ENCODE measurements around the gene SIX5. TPM values are rescaled to one million over a fixed set of nuclear protein-coding genes. Genes with fewer than 3 reads are reported as not detected.

Gene SIX5
- total RNA-seq, 1 experiment from 2014 or later: 26.0 TPM

DNA sequence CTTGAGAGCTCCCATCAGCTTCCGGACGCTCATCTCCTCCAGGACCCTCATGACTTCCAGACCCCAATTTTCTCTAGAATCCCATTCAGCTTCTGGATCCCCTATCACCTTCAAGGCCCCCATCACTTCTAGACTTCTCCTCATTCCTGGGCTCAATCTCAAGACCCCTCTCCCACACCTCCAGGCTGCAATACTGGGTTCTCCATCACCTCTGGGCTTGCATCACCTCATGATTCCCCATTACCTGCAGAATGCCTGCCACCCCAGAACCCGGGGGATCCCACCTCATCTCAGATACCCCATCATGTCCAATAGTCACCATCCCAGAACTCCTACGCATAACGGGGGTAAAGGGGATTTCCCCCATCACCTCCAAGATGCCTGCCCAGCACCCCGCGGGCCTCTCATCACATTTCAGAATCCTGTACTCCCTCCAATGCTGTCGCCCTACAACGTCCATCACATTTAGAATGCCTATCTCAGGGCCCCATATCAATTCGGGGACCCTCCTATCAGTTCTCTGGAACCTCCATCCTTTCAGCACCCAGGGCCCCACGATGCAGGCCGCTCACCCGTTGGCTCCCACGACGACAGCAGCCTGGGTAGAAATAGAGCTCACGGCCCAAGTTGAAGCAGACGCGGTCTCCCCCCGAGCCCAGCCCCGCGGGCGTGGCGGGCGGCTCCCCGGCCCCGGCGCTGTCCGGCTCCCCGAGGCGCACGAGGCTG lies 22.9 kb upstream of the SIX5 start:
- POLR2A ChIA-PET: interaction anchor here (1.2 kb wide), 1 partner anchor 9 kb away, joined by 6 read pairs; the partner anchor contains the start of gene DMPK

DNA sequence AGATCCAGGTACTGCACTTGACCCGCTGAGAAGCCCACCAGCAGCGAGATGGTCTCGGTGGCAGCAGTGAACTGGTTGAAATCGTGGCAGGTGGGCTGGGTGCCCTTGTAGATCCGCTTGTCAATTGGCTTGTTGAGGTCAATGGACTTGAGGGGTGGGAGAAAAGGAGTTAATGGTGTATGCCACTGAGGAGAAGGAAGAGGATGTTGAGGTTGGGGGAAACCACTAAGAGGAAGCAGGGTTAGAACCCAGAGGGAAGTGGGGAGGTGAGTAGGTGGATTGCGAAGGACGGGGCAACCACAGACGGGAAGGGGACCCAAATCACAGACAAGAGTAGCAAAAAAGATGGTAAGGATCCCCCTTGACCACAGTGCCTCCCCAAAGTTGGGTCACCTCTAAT lies 21.9 kb upstream of the SIX5 start:
- Mint-ChIP-seq H3K4me1 (peaks cover 17% of the 10 kb centered on the region), H3K27ac (no peak overlapping the region; the same call in 1 of the 2 replicates), H3K9me3 (no peaks in the 10 kb centered on the region), H3K36me3 (peaks cover 32% of the 10 kb centered on the region), H3K4me3 (peak overlapping the region; percentile 91), H3K27me3 (ENCODE audit: low read depth) (peaks cover 21% of the 10 kb centered on the region)
- no peak for ATAC-seq
- DNase-seq (ENCODE audit: low spot score): no peak
- CTCF ChIA-PET: interaction anchor here (0.9 to 2.6 kb wide), 3 partner anchors 8 to 21 kb away, joined by 3 to 12 read pairs (median 4); partner anchors contain the start of gene DMPK
- POLR2A ChIA-PET: no interaction called here
- TF ChIP-seq FOXP1 (CRISPR knock-in tag; IDR thresholded peaks at IDR 0.05; ENCODE audit: borderline replicate concordance): no peak
- TF ChIP-seq, protein P1, sequence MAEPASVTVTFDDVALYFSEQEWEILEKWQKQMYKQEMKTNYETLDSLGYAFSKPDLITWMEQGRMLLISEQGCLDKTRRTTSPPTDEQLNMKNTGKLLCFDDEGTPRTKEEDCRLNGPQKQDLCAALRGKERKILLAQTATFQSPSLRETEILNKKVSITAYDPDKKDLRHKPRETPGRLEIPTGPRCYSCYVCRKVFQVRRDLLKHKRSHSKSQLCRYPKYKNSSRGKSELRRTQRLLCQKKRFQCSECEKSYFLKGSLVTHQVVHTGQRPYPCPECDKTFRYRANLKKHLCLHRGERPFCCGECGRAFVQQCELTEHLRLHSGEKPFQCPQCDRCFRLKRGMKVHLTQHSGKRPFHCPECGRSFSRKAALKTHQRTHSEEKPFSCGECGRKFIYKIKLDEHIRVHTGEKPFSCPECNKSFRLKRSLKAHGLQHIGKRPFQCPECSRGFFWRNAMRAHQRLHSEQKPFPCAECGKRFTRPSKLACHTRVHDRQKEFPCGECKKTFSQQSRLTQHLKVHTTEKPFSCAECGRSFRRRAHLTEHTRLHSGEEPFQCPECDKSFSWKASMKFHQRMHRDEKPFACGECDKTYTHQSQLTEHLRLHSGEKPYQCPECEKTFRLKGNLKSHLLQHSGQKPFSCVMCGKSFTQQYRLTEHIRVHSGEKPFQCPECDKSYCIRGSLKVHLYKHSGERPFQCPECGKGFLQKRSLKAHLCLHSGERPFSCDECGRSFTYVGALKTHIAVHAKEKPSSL (CRISPR knock-in tag; conservative IDR thresholded peaks at IDR 0.05): no peak

More for the DNA sequence above, 22.9 kb upstream of the SIX5 start:
- H3K4me3 Mint-ChIP-seq: peak overlapping the region; percentile 91
- H3K27ac Mint-ChIP-seq: peak overlapping the region; percentile 61
- DNase-seq (ENCODE audit: low spot score) (no peak), ATAC-seq (no peak; the same call in 1 of the 2 replicates)
- CTCF ChIA-PET: interaction anchor here (0.9 to 4.9 kb wide), 5 partner anchors 9 to 72 kb away, joined by 3 to 43 read pairs (median 12); partner anchors contain the start of genes DMPK, FOXA3, SIX5 and SYMPK
- H3K4me1 Mint-ChIP-seq: peaks cover 17% of the 10 kb centered on the region
- peaks cover 27% of the 10 kb centered on the region for H3K36me3 Mint-ChIP-seq
- peaks cover 30% of the 10 kb centered on the region for H3K27me3 Mint-ChIP-seq (ENCODE audit: low read depth)
- no peaks in the 10 kb centered on the region for H3K9me3 Mint-ChIP-seq
- TF ChIP-seq PRRX2 (CRISPR knock-in tag; IDR thresholded peaks at IDR 0.05): no peak
- TF ChIP-seq, protein P2, sequence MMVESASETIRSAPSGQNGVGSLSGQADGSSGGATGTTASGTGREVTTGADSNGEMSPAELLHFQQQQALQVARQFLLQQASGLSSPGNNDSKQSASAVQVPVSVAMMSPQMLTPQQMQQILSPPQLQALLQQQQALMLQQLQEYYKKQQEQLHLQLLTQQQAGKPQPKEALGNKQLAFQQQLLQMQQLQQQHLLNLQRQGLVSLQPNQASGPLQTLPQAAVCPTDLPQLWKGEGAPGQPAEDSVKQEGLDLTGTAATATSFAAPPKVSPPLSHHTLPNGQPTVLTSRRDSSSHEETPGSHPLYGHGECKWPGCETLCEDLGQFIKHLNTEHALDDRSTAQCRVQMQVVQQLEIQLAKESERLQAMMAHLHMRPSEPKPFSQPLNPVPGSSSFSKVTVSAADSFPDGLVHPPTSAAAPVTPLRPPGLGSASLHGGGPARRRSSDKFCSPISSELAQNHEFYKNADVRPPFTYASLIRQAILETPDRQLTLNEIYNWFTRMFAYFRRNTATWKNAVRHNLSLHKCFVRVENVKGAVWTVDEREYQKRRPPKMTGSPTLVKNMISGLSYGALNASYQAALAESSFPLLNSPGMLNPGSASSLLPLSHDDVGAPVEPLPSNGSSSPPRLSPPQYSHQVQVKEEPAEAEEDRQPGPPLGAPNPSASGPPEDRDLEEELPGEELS (CRISPR knock-in tag; IDR thresholded peaks at IDR 0.05): no peak

DNA sequence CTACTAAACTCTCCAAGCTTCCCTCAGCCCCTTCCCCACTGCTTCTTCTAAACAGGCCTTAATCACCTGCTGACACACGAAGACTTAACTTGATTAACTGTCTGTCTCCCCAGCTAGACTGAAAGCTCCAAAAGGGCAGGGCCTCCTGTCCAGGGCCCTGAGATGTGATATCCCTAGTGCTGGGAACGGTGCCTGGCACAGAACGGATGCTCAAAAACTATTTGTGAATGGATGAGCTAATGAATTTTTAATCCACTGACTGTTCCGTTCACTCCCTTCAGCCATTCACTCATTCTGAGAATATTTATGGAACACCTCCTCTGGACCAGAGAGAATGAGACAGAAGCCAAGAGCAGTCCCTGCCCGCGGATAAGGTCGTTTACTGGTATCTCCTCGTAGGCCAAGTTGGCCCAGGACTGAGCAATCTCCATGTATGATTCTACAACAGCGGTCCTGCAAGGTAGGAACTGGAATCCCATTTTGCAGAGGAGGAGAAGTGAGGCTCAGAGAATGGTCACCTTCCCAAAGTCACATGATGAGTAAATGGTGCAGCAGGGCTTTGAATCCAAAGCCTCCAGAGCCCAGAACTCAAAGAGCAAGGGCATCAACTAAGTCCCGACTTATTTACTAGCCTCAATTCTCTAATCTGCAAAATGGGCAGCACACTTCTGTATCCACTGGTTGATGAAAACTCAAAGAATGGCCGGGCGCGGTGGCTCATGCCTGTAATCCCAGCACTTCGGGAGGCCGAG lies 20.2 kb upstream of the SIX5 start:
- TF ChIP-seq, protein P3, sequence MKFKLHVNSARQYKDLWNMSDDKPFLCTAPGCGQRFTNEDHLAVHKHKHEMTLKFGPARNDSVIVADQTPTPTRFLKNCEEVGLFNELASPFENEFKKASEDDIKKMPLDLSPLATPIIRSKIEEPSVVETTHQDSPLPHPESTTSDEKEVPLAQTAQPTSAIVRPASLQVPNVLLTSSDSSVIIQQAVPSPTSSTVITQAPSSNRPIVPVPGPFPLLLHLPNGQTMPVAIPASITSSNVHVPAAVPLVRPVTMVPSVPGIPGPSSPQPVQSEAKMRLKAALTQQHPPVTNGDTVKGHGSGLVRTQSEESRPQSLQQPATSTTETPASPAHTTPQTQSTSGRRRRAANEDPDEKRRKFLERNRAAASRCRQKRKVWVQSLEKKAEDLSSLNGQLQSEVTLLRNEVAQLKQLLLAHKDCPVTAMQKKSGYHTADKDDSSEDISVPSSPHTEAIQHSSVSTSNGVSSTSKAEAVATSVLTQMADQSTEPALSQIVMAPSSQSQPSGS (CRISPR knock-in tag; IDR thresholded peaks at IDR 0.05; ENCODE audit: borderline replicate concordance, low read depth): no peak
- TF ChIP-seq, protein P4, sequence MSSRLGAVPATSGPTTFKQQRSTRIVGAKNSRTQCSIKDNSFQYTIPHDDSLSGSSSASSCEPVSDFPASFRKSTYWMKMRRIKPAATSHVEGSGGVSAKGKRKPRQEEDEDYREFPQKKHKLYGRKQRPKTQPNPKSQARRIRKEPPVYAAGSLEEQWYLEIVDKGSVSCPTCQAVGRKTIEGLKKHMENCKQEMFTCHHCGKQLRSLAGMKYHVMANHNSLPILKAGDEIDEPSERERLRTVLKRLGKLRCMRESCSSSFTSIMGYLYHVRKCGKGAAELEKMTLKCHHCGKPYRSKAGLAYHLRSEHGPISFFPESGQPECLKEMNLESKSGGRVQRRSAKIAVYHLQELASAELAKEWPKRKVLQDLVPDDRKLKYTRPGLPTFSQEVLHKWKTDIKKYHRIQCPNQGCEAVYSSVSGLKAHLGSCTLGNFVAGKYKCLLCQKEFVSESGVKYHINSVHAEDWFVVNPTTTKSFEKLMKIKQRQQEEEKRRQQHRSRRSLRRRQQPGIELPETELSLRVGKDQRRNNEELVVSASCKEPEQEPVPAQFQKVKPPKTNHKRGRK (CRISPR knock-in tag; IDR thresholded peaks at IDR 0.05; ENCODE audit: borderline replicate concordance): no peak
- TF ChIP-seq ETV6 (CRISPR knock-in tag; IDR thresholded peaks at IDR 0.05) (no peak), NR1H2 (CRISPR knock-in tag; IDR thresholded peaks at IDR 0.05) (no peak), SMAD3 (CRISPR knock-in tag; IDR thresholded peaks at IDR 0.05; ENCODE audit: borderline replicate concordance) (no peak), ZNF671 (CRISPR knock-in tag; IDR thresholded peaks at IDR 0.05) (no peak), ATF1 (CRISPR knock-in tag; IDR thresholded peaks at IDR 0.05) (no peak)
- TF ChIP-seq, protein P5, sequence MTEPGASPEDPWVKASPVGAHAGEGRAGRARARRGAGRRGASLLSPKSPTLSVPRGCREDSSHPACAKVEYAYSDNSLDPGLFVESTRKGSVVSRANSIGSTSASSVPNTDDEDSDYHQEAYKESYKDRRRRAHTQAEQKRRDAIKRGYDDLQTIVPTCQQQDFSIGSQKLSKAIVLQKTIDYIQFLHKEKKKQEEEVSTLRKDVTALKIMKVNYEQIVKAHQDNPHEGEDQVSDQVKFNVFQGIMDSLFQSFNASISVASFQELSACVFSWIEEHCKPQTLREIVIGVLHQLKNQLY (CRISPR knock-in tag; IDR thresholded peaks at IDR 0.05): no peak
- TF ChIP-seq, protein P6, sequence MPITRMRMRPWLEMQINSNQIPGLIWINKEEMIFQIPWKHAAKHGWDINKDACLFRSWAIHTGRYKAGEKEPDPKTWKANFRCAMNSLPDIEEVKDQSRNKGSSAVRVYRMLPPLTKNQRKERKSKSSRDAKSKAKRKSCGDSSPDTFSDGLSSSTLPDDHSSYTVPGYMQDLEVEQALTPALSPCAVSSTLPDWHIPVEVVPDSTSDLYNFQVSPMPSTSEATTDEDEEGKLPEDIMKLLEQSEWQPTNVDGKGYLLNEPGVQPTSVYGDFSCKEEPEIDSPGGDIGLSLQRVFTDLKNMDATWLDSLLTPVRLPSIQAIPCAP (CRISPR knock-in tag; IDR thresholded peaks at IDR 0.05): no peak
- TF ChIP-seq, protein P7, sequence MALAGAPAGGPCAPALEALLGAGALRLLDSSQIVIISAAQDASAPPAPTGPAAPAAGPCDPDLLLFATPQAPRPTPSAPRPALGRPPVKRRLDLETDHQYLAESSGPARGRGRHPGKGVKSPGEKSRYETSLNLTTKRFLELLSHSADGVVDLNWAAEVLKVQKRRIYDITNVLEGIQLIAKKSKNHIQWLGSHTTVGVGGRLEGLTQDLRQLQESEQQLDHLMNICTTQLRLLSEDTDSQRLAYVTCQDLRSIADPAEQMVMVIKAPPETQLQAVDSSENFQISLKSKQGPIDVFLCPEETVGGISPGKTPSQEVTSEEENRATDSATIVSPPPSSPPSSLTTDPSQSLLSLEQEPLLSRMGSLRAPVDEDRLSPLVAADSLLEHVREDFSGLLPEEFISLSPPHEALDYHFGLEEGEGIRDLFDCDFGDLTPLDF (CRISPR knock-in tag; IDR thresholded peaks at IDR 0.05): no peak
- ChIA-PET CTCF (interaction anchor here (0.6 to 1.5 kb wide), 5 partner anchors 10 to 95 kb away, joined by 3 to 8 read pairs (median 3); no protein-coding TSS in a partner anchor), POLR2A (no interaction called here)
- Mint-ChIP-seq H3K4me3 (no peak overlapping the region), H3K27me3 (ENCODE audit: low read depth) (peaks cover 5% of the 10 kb centered on the region; the same call in 1 of the 2 replicates), H3K36me3 (peaks cover 32% of the 10 kb centered on the region), H3K9me3 (no peaks in the 10 kb centered on the region), H3K4me1 (peaks cover 17% of the 10 kb centered on the region), H3K27ac (no peak overlapping the region)
- DNase-seq (ENCODE audit: low spot score) (no peak), ATAC-seq (no peak)

Data from WTC11 (cell line).